Panc1 (cell line): ENCODE measurements around the gene PER3. TPM values are rescaled to one million over a fixed set of nuclear protein-coding genes. Genes with fewer than 3 reads are reported as not detected.

Experiments used
- ATAC-seq: fragments of 200-7000 bp; cut with Tn5 transposase; 2 replicates; pipeline ENCODE4 v1.9.1; 2020; ENCODE audit warnings: mild to moderate bottlenecking, moderate library complexity
- BruUV-seq: library from RNA; stranded (reverse); fragments of 400-500 nt; replicated peaks from 2 replicates; lab custom pipeline; 2021; lab: Mats Ljungman, UMichigan
- CTCF ChIA-PET: fragments of 300-600 bp; sonication (Branson Sonifier 250); formaldehyde crosslinking; loops from one replicate; lab custom pipeline; 2022; ENCODE audit warnings: antibody characterized with exemption; lab: Charles Lee
- POLR2A ChIA-PET: fragments of 300-600 bp; sonication (Branson Sonifier 250); formaldehyde crosslinking; loops from one replicate; lab custom pipeline; 2022; ENCODE audit warnings: antibody characterized with exemption; lab: Charles Lee
- DNase-seq: peaks from one replicate; pipeline ENCODE4 v3.0.0-alpha.2; 2010; ENCODE audit warnings: low read depth, low spot score
- H3K27ac ChIP-seq: 2 replicates; pipeline ENCODE4 v1.5.1; 2011; ENCODE audit warnings: mild to moderate bottlenecking, low read length, inconsistent platforms
- H3K27me3 ChIP-seq: fragments of 200-500 bp; sonication (Bioruptor generic); 2 replicates; pipeline ENCODE4 v1.6.0; 2014; ENCODE audit warnings: low read length, inconsistent platforms; ENCODE audit not compliant: control insufficient read depth, insufficient read depth
- H3K36me3 ChIP-seq: fragments of 200-500 bp; sonication (Bioruptor generic); 2 replicates; pipeline ENCODE4 v1.5.1; 2014; ENCODE audit warnings: inconsistent platforms, mild to moderate bottlenecking, low read length, moderate library complexity; ENCODE audit not compliant: control insufficient read depth, insufficient read depth
- H3K4me1 ChIP-seq: 2 replicates; pipeline ENCODE4 v1.5.1; 2011; ENCODE audit warnings: inconsistent platforms, mild to moderate bottlenecking, low read length, moderate library complexity; ENCODE audit not compliant: control insufficient read depth, insufficient read depth
- H3K4me3 ChIP-seq, 2 experiments: 2 replicates each; pipeline ENCODE4 v1.5.1; 2011 to 2012; ENCODE audit warnings: low read depth in 2 of 2, low read length in 2 of 2, mild to moderate bottlenecking in 2 of 2, inconsistent platforms in 1 of 2, moderate library complexity in 1 of 2
- H3K9me3 ChIP-seq: fragments of 200-500 bp; sonication (Bioruptor generic); 2 replicates; pipeline ENCODE4 v1.5.1; 2014; ENCODE audit warnings: low read depth, mild to moderate bottlenecking, inconsistent platforms, low read length, moderate library complexity; ENCODE audit not compliant: control insufficient read depth, insufficient read depth
- POLR2AphosphoS5 ChIP-seq: IDR thresholded peaks from 2 replicates; pipeline ENCODE4 v1.6.1; 2012; ENCODE audit warnings: mild to moderate bottlenecking, low read depth, low read length, moderate library complexity
- SIN3A ChIP-seq: IDR thresholded peaks from 2 replicates; pipeline ENCODE4 v1.6.1; 2012; ENCODE audit warnings: low read depth, mild to moderate bottlenecking, low read length, moderate library complexity, borderline replicate concordance; ENCODE audit not compliant: insufficient read depth
- TCF7L2 ChIP-seq: IDR thresholded peaks from 2 replicates; pipeline ENCODE4 v1.6.1; 2011; ENCODE audit warnings: mild to moderate bottlenecking, low read depth, low read length, inconsistent platforms
- in situ Hi-C: cut with HindIII; loops from 2 replicates; pipeline ENCODE4 v1.10.0; 2016; ENCODE audit warnings: low sequenced_read_pairs, low pct_unique_long_range_greater_than_20kb
- intact Hi-C: fragments of 100-400 bp; cut with micrococcal nuclease; formaldehyde crosslinking; loops from one replicate; pipeline ENCODE4 v1.10.0; 2022; ENCODE audit not compliant: unreplicated experiment
- total RNA-seq: library from RNA; stranded (reverse); gene quantifications from one replicate; pipeline ENCODE4 v1.2.1, GENCODE V29; 2021; ENCODE audit not compliant: unreplicated experiment
- TF ChIP-seq, protein P1 (sequence below), 2 experiments: IDR thresholded peaks; 2 replicates each; pipeline ENCODE4 v1.6.1; 2011 to 2012; ENCODE audit warnings: low read depth in 2 of 2, control low read depth in 1 of 2, low read length in 1 of 2, mild to moderate bottlenecking in 1 of 2, moderate library complexity in 1 of 2; ENCODE audit not compliant: insufficient read depth in 1 of 2
- TF ChIP-seq, protein P2 (sequence below): fragments of 450-650 bp; IDR thresholded peaks from 2 replicates; pipeline ENCODE4 v1.5.1; 2017; ENCODE audit warnings: mild to moderate bottlenecking

Gene PER3
- total RNA-seq, 1 experiment from 2014 or later, result 17.0 TPM

DNA sequence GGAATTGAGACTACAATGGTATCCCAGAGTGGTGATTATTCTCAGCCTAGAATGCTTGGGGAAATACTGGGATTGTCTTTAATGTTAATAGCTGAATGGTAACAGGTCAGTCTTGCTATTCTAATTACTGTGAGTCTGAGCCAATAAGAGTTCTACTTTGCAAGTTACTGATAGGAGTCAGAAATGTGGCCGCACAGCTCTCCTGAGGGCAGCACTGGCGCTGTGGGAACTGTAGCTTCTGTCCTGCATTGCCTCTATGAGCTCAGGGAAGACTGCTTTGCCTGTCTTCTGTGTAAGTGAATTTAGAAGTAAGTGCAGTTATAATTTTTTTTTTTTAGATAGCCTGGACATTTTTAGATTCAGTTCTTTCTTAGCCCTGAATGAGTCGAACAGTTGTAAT is 23.0 kb upstream of the PER3 start:
- Histone ChIP-seq H3K36me3 (no peaks in the 10 kb centered on the region), H3K4me3 (no peak overlapping the region), H3K27ac (no peak overlapping the region), H3K4me1 (no peaks in the 10 kb centered on the region), H3K27me3 (no peaks in the 10 kb centered on the region), H3K9me3 (no peaks in the 10 kb centered on the region)
- ATAC-seq (no peak), DNase-seq (no peak)
- ChIA-PET CTCF (interaction anchor here (1.1 to 1.7 kb wide), 2 partner anchors 8 to 92 kb away, joined by 5 to 10 read pairs; no protein-coding TSS in a partner anchor), POLR2A (no interaction called here)
- intact Hi-C loops, result no loop called here
- in situ Hi-C loops, result no loop called here
- BruUV-seq, result no TSS peak
- TF ChIP-seq, protein P1, sequence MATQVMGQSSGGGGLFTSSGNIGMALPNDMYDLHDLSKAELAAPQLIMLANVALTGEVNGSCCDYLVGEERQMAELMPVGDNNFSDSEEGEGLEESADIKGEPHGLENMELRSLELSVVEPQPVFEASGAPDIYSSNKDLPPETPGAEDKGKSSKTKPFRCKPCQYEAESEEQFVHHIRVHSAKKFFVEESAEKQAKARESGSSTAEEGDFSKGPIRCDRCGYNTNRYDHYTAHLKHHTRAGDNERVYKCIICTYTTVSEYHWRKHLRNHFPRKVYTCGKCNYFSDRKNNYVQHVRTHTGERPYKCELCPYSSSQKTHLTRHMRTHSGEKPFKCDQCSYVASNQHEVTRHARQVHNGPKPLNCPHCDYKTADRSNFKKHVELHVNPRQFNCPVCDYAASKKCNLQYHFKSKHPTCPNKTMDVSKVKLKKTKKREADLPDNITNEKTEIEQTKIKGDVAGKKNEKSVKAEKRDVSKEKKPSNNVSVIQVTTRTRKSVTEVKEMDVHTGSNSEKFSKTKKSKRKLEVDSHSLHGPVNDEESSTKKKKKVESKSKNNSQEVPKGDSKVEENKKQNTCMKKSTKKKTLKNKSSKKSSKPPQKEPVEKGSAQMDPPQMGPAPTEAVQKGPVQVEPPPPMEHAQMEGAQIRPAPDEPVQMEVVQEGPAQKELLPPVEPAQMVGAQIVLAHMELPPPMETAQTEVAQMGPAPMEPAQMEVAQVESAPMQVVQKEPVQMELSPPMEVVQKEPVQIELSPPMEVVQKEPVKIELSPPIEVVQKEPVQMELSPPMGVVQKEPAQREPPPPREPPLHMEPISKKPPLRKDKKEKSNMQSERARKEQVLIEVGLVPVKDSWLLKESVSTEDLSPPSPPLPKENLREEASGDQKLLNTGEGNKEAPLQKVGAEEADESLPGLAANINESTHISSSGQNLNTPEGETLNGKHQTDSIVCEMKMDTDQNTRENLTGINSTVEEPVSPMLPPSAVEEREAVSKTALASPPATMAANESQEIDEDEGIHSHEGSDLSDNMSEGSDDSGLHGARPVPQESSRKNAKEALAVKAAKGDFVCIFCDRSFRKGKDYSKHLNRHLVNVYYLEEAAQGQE (IDR thresholded peaks at IDR 0.05; ENCODE audit: insufficient read depth in 1 of 2, low read depth in 2 of 2, low read length in 1 of 2), result no peak
- TF ChIP-seq, protein P2, sequence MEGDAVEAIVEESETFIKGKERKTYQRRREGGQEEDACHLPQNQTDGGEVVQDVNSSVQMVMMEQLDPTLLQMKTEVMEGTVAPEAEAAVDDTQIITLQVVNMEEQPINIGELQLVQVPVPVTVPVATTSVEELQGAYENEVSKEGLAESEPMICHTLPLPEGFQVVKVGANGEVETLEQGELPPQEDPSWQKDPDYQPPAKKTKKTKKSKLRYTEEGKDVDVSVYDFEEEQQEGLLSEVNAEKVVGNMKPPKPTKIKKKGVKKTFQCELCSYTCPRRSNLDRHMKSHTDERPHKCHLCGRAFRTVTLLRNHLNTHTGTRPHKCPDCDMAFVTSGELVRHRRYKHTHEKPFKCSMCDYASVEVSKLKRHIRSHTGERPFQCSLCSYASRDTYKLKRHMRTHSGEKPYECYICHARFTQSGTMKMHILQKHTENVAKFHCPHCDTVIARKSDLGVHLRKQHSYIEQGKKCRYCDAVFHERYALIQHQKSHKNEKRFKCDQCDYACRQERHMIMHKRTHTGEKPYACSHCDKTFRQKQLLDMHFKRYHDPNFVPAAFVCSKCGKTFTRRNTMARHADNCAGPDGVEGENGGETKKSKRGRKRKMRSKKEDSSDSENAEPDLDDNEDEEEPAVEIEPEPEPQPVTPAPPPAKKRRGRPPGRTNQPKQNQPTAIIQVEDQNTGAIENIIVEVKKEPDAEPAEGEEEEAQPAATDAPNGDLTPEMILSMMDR, result no peak
- no peak for TF ChIP-seq TCF7L2
- TF ChIP-seq POLR2AphosphoS5, result no peak
- no peak for TF ChIP-seq SIN3A

DNA sequence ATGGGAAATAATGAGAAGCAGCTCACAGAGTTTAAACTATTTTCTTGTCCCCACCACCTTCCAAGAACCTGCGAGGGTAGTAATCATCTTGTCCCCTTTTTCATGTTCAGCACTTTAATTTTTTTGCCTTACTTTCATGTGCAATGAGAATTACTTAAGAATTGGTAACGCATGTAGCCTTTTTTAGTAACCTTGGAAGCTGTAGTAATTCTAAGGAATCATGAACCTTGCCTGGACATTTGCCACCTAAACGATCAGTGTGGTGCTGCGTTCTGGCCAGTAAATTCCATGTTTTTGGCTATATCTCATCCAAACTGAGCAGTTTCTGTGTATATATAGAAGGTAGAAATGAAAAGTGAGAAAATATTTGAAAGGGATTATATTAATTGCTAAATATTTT is 16.9 kb upstream of the PER3 start:
- in situ Hi-C loops (no loop called here), intact Hi-C loops (no loop called here)
- no peak overlapping the region for H3K4me3 ChIP-seq
- no peaks in the 10 kb centered on the region for H3K9me3 ChIP-seq
- DNase-seq (no peak), ATAC-seq (no peak)
- POLR2A ChIA-PET, result no interaction called here
- no TSS peak for BruUV-seq
- CTCF ChIA-PET, result interaction anchor here (0.7 kb wide), 1 partner anchor 725 kb away, joined by 3 read pairs; no protein-coding TSS in a partner anchor
- no peaks in the 10 kb centered on the region for H3K27me3 ChIP-seq
- TF ChIP-seq SIN3A (no peak), TCF7L2 (no peak), POLR2AphosphoS5 (no peak)
- TF ChIP-seq, protein P1 (IDR thresholded peaks at IDR 0.05; ENCODE audit: insufficient read depth in 1 of 2, low read depth in 2 of 2, low read length in 1 of 2), result no peak
- TF ChIP-seq, protein P2, result no peak
- H3K27ac ChIP-seq, result no peak overlapping the region
- H3K4me1 ChIP-seq, result peaks cover 12% of the 10 kb centered on the region; the same call in 1 of the 2 replicates
- no peaks in the 10 kb centered on the region; the same call in 1 of the 2 replicates for H3K36me3 ChIP-seq
